Heart right ventricle (tissue), 16 donors: Measurements from ENCODE around the gene LRRC23. TPM values are rescaled to one million over a fixed set of nuclear protein-coding genes. Genes with fewer than 3 reads are reported as not detected.
A peak's percentile ranks its signal among the peaks of the same experiment; 100 is the strongest.
"Not testable (repeated sequence)": the region's sequence is repeated elsewhere in the genome, so short reads cannot be mapped to it uniquely, and the experiment has no call there.

ENCODE experiments used
- ATAC-seq, 8 donors: fragments of 200-7000 bp; cut with Tn5 transposase; one replicate each; pipeline ENCODE4 v1.9.1; 2020; ENCODE audit warnings: mild to moderate bottlenecking in 8 of 8, moderate library complexity in 8 of 8, moderate number of reproducible peaks in 1 of 8
- DNase-seq, 2 donors: peaks; one replicate each; pipeline ENCODE4 v3.0.0-alpha.2; 2020
- H3K27ac ChIP-seq, 10 donors: fragments of 200-600 bp; sonication (generic) in 2 of 10; one replicate each; pipeline versions ENCODE4 v1.5.0 to v1.8.0; 2020 to 2022; ENCODE audit warnings: mild to moderate bottlenecking in 3 of 10
- H3K27me3 ChIP-seq, 7 donors: fragments of 200-600 bp; one replicate each; pipeline ENCODE4 v1.8.0; 2021 to 2022; ENCODE audit warnings: mild to moderate bottlenecking in 2 of 7
- H3K36me3 ChIP-seq, 9 donors: fragments of 200-600 bp; sonication (generic) in 1 of 9; one replicate each; pipeline versions ENCODE4 v1.5.0 to v1.8.0; 2020 to 2022; ENCODE audit warnings: mild to moderate bottlenecking in 2 of 9
- H3K4me1 ChIP-seq, 9 donors: fragments of 200-600 bp; sonication (generic) in 1 of 9; one replicate each; pipeline versions ENCODE4 v1.5.0 to v1.8.0; 2020 to 2022; ENCODE audit warnings: mild to moderate bottlenecking in 4 of 9
- H3K4me3 ChIP-seq, 10 donors: fragments of 200-600 bp; sonication (generic) in 2 of 10; one replicate each; pipeline versions ENCODE4 v1.5.0 to v1.8.0; 2020 to 2022; ENCODE audit warnings: mild to moderate bottlenecking in 7 of 10, moderate library complexity in 2 of 10
- H3K9me3 ChIP-seq, 11 donors: fragments of 200-600 bp in 10 of 11; sonication (generic) in 2 of 11; one replicate each; pipeline versions ENCODE4 v1.5.0 to v1.8.0; 2013 to 2022; ENCODE audit warnings: mild to moderate bottlenecking in 2 of 11, control low read depth in 1 of 11, moderate library complexity in 1 of 11
- CTCF ChIP-seq, 9 donors: fragments of 200-600 bp; sonication (generic) in 2 of 9; IDR thresholded peaks; one replicate each; pipeline versions ENCODE4 v1.5.0 to v1.8.0; 2021 to 2022; ENCODE audit warnings: antibody characterized with exemption in 9 of 9, mild to moderate bottlenecking in 5 of 9, moderate library complexity in 1 of 9
- WGBS, 2 donors: extraction: QIAGEN DNeasy Blood & Tissue Kit; methylation state at CpG; one replicate each; pipeline ENCODE4 v1.1.7; 2013; ENCODE audit warnings: inconsistent platforms in 1 of 2; 5-methylcytosine and 5-hydroxymethylcytosine counted together
- intact Hi-C, 10 donors: fragments of 100-400 bp; cut with DNase I; formaldehyde crosslinking; loops; one replicate each; pipeline versions ENCODE4 v1.11.1 to v1.14.2; 2022
- polyA plus RNA-seq, 2 donors: library from polyadenylated mRNA; stranded (reverse); fragments of 200-250 nt; gene quantifications; one replicate each; pipeline ENCODE4 v1.2.3, GENCODE V29; 2013
- total RNA-seq, 10 donors: library from RNA; stranded (reverse); fragmentation: NEBNext Ultra II Directional in 3 of 10; extraction: Animal tissue kit (Norgen Biotek cat#: 25700) in 3 of 10; gene quantifications; one replicate each; pipeline versions ENCODE4 v1.2.1 to v1.2.4, GENCODE V29; 2021 to 2023
- donor health status: Arrhythmogenic right ventricular cardiomyopathy.
- donor health status: ischemic (EF 13 %, LVEDD 7.1; RV severe dilation, severe dysfunction).
- donor health status: healthy with polysubstance abuse.
- donor health status: DM: no; HTN: yes; CAD: no.
- donor health status: DM: no; HTN: no; CAD: no.
- donor health status: ischemic (EF 25% LVEDD 6.9; RV normal size, moderate dysfunction).
- donor health status: ischemic (EF 25% LVEDD 5.7; RV mildly dilated, moderate dysfunction).
- donor health status: healthy.
- donor health status: DM: yes; HTN: yes; CAD: no.
- donor health status: Ischemic cardiomyopathy.
- donor health status: ischemic (EF 35%, LVEDD 5.7; RV mildly dilated, moderate dysfunction).
- donor health status: nonischemic (EF 11% LVEDD 7.7; RV severe dilation, severe dysfunction).
- donor health status: DM: yes; HTN: yes; CAD: no.
- donor health status: PGD.
- donor health status: ischemic (EF 29% LVEDD 5.4; RV normal size, mild dysfunction).
- donor health status: nonischemic (EF 23%, LVEDD 6.1; RV moderate dilation, normal function).

The LRRC23 gene
- total and polyA plus RNA-seq, 12 donors = 6.5 to 16.6 (median 11.9) TPM

GRCh38 chr12:6888360-6888759, 16.3 kb upstream of the LRRC23 start:
- TF ChIP-seq CTCF (IDR thresholded peaks at IDR 0.05) = no peak
- peaks cover 0 to 22% (median 11%) of the 10 kb centered on the region in 9 donors for H3K4me1 ChIP-seq
- no peak overlapping the region for H3K4me3 ChIP-seq
- H3K9me3 ChIP-seq = no peaks in the 10 kb centered on the region
- H3K27ac ChIP-seq = no peak overlapping the region
- DNase-seq (no peak), ATAC-seq (no peak)
- 86 to 92% methylated on average over 2 of the region's 2 CpGs for WGBS, 2 donors
- H3K27me3 ChIP-seq = no peaks in the 10 kb centered on the region
- intact Hi-C loops = no loop called here
- H3K36me3 ChIP-seq = peaks cover 0 to 25% (median 0%) of the 10 kb centered on the region in 9 donors

- intact Hi-C loops = not testable (repeated sequence)
Observed at GRCh38 chr12:6888794-6889193, 15.8 kb upstream of the LRRC23 start.

GRCh38 chr12:6889775-6890573, 14.6 kb upstream of the LRRC23 start:
- H3K27me3 ChIP-seq, ATAC-seq, H3K9me3 ChIP-seq, DNase-seq, H3K36me3 ChIP-seq: not testable (repeated sequence)
- peak overlapping the region in 3 of 10 donors; percentile 52 to 63 (median 61) for H3K4me3 ChIP-seq
- WGBS, 2 donors = 94 to 98% methylated on average over 21 of the region's 21 CpGs
- H3K27ac ChIP-seq = peak overlapping the region in 8 of 10 donors; percentile 84 to 94 (median 90)
- peaks cover 0 to 22% (median 11%) of the 10 kb centered on the region in 9 donors for H3K4me1 ChIP-seq
- intact Hi-C loops = loop anchor here in 3 of 10 donors (1.0 to 2.0 kb wide), 2 partner anchors 17 to 38 kb away; partner anchors contain the start of genes SPSB2 (in 2 of the 3) and USP5 (in 1 of the 3)

More at GRCh38 chr12:6888794-6889193, 15.8 kb upstream of the LRRC23 start:
- Histone ChIP-seq H3K36me3 (peaks cover 0 to 21% (median 0%) of the 10 kb centered on the region in 9 donors), H3K4me1 (peaks cover 0 to 22% (median 11%) of the 10 kb centered on the region in 9 donors)
- H3K27me3 ChIP-seq, H3K9me3 ChIP-seq, H3K27ac ChIP-seq, H3K4me3 ChIP-seq, ATAC-seq, DNase-seq: not testable (repeated sequence)
- WGBS, 2 donors = 81% methylated on average over 7 of the region's 7 CpGs

DNA sequence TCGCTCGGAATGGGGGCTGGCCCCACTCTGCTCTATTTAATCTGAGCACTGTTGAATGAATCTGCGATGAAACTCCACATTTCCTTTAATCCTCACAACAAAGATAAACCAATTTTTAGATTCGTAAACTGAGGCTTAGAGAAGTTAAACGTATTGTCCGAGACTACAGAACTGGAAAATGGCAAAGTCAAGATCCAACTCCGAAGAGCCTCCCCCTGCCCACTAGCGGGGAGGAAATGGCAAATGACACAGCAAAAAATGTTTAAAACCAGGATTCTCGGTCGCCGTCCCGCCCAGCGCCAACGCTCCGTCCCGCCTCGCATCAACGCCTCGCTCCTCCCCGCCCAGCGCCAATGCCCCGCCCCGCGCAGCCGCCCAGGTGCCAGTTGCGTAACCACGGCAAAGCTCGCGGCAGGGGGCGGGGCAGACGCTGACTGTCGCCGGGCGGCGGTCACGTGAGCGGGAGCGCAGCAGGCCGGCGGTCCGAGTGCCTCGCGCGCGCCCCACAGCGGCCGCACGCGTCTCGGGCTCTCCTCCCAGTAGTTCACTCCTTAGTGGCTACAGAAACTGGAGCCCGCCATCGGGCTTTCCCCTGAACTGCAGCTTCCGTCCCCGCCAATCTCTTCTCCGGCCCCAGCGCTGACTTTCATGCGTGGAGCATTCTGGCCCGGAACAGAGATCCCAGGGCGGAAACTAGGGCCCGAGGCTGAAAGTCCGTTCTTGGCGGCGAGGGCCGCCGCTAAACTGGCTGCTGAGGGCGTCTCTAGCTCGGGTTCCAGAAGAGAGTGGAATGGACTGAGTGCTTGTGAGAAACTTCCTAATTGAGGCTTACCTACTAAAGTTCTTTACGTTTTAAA, 13.6 kb upstream of the LRRC23 start:
- Histone ChIP-seq H3K4me3 (peak overlapping the region; percentile 15 to 63 (median 53)), H3K9me3 (no peaks in the 10 kb centered on the region), H3K4me1 (peaks cover 0 to 22% (median 11%) of the 10 kb centered on the region in 9 donors), H3K36me3 (peaks cover 0 to 4% (median 0%) of the 10 kb centered on the region in 9 donors), H3K27ac (peak overlapping the region; percentile 73 to 94 (median 90)), H3K27me3 (no peaks in the 10 kb centered on the region)
- ATAC-seq (peak; percentile 97 to 99 (median 98)), DNase-seq (peak; percentile 98 to 99)
- TF ChIP-seq CTCF (IDR thresholded peaks at IDR 0.05) = peak; percentile 81 to 99 (median 95)
- 2% methylated on average over 68 of the region's 68 CpGs for WGBS, 2 donors
- intact Hi-C loops = loop anchor here in 3 of 10 donors (1.0 to 2.0 kb wide), 2 partner anchors 18 to 39 kb away; partner anchors contain the start of genes SPSB2 (in 2 of the 3) and USP5 (in 1 of the 3)

DNA sequence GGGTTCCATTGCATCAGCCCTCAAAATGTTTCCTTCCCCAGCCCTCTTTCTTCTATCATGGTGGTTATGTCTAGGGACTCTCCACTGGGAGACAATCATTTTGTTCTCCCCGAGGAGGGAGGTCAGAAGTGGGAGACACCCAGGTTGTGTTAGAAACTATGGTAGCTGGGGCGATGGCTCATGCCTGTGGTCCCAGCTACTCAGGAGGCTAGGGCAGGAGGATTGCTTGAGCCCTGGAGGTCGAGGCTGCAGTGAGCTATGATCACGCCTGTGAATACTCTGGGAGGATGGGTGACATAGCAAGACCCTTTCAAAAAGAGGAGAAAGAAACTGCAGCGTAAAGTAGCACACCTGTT, 13.0 kb upstream of the LRRC23 start:
- H3K4me1 ChIP-seq = peaks cover 0 to 22% (median 11%) of the 10 kb centered on the region in 9 donors
- H3K4me3 ChIP-seq = peak overlapping the region; percentile 15 to 63 (median 53)
- no peaks in the 10 kb centered on the region for H3K27me3 ChIP-seq
- peak overlapping the region; percentile 73 to 94 (median 90) for H3K27ac ChIP-seq
- ATAC-seq (peak in 6 of 8 donors; percentile 1 to 26 (median 8)), DNase-seq (no peak)
- peaks cover 0 to 4% (median 0%) of the 10 kb centered on the region in 9 donors for H3K36me3 ChIP-seq
- TF ChIP-seq CTCF (IDR thresholded peaks at IDR 0.05) = no peak
- intact Hi-C loops = loop anchor here in 2 of 10 donors (2.0 kb wide), 1 partner anchor 19 kb away; the partner anchor contains the start of gene SPSB2 (in 2 of the 2)
- no peaks in the 10 kb centered on the region for H3K9me3 ChIP-seq
- 87% methylated on average over 5 of the region's 5 CpGs for WGBS, 2 donors

DNA sequence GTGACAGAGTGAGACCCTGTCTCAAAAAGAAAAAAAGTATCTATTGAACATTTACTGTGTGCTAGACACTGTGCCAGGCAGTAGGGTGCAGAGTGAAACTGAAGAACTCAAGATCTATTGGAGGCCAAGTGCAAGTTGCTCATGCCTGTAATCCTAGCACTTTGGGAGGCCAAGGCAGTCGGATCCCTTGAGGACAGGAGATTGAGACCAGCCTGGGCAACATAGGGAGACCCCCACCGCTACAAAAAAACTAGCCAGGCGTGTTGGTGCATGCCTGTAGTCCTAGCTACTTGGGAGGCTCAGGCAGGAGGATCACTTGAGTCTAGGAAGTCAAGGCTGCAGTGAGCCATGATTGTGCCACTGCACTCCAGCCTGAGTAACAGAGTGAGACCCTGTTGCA, 11.9 kb upstream of the LRRC23 start:
- H3K27me3 ChIP-seq, ATAC-seq, DNase-seq, H3K9me3 ChIP-seq, H3K4me3 ChIP-seq, H3K36me3 ChIP-seq, intact Hi-C loops, H3K27ac ChIP-seq: not testable (repeated sequence)
- H3K4me1 ChIP-seq = peaks cover 0 to 18% (median 11%) of the 10 kb centered on the region in 9 donors
- 92 to 94% methylated on average over 3 of the region's 3 CpGs for WGBS, 2 donors
